ENCODE results near the gene PLAC1. TPM values are rescaled to one million over a fixed set of nuclear protein-coding genes. Genes with fewer than 3 reads are reported as not detected.

PLAC1 gene
- total RNA-seq, 1 experiment from 2014 or later = 0.34 TPM

GRCh38 chrX:134636851-134637250 is 21.4 kb downstream of the PLAC1 start (continued):
- TF ChIP-seq ZBTB33 (IDR thresholded peaks at IDR 0.05; ENCODE audit: extremely low read depth, insufficient replicate concordance, low read length) = no peak
- TF ChIP-seq EGR1 (IDR thresholded peaks at IDR 0.05; ENCODE audit: low read depth) = no peak
- no peak for TF ChIP-seq JUND (IDR thresholded peaks at IDR 0.05)
- no peak for TF ChIP-seq FOSL1 (IDR thresholded peaks at IDR 0.05; ENCODE audit: low read depth)
- TF ChIP-seq ZNF274 (IDR thresholded peaks at IDR 0.05; ENCODE audit: low read depth, low read length) = no peak
- TF ChIP-seq ZFX (IDR thresholded peaks at IDR 0.05) = no peak
- no peak for TF ChIP-seq EZH2phosphoT487 (IDR thresholded peaks at IDR 0.05; ENCODE audit: borderline replicate concordance)
- no peak for TF ChIP-seq CEBPB (IDR thresholded peaks at IDR 0.05; ENCODE audit: low read depth)
- TF ChIP-seq YY1 (IDR thresholded peaks at IDR 0.05; ENCODE audit: extremely low read depth, insufficient replicate concordance, low read depth, low read length) = no peak

GRCh38 chrX:134634691-134635090 is 23.6 kb downstream of the PLAC1 start:
- ATAC-seq (no peak), DNase-seq (ENCODE audit: low read depth, low spot score) (no peak)
- Histone ChIP-seq H2AFZ (ENCODE audit: low read depth, low read length, poor library complexity, severe bottlenecking) (no peak overlapping the region), H3K9me2 (ENCODE audit: insufficient read depth) (no peaks in the 10 kb centered on the region), H3K4me2 (ENCODE audit: low read length) (no peak overlapping the region), H3K36me3 (ENCODE audit: control insufficient read depth in 1 of 2, insufficient read depth in 2 of 2, low read length in 2 of 2) (no peaks in the 10 kb centered on the region), H3K27me3 (ENCODE audit: insufficient read depth, low read length) (no peaks in the 10 kb centered on the region), H3K4me3 (replicated peaks in 1 of 2; ENCODE audit: low read depth in 1 of 2, low read length in 2 of 2) (no peak overlapping the region), H4K20me1 (ENCODE audit: insufficient read depth) (no peaks in the 10 kb centered on the region), H3K27ac (ENCODE audit: low read depth, low read length) (no peak overlapping the region), H3K79me2 (ENCODE audit: insufficient read depth, low read length) (no peaks in the 10 kb centered on the region), H3K9ac (ENCODE audit: low read length) (no peak overlapping the region), H3K4me1 (ENCODE audit: control insufficient read depth in 1 of 2, insufficient read depth in 2 of 2, low read length in 2 of 2) (no peaks in the 10 kb centered on the region), H3K9me3 (ENCODE audit: control insufficient read depth in 1 of 2, insufficient read depth in 1 of 2, low read depth in 1 of 2, low read length in 2 of 2) (no peaks in the 10 kb centered on the region)
- TF ChIP-seq ZFX (IDR thresholded peaks at IDR 0.05) (no peak), ZBTB33 (IDR thresholded peaks at IDR 0.05; ENCODE audit: extremely low read depth, insufficient replicate concordance, low read length) (no peak), TCF7L2 (IDR thresholded peaks at IDR 0.05; ENCODE audit: borderline replicate concordance, extremely low read depth, insufficient read depth, insufficient read length) (no peak), YY1 (IDR thresholded peaks at IDR 0.05; ENCODE audit: extremely low read depth, insufficient replicate concordance, low read depth, low read length) (no peak), EZH2 (IDR thresholded peaks at IDR 0.05) (no peak), CTCF (IDR thresholded peaks at IDR 0.05 in 2 of 3, conservative IDR thresholded peaks at IDR 0.05 in 1 of 3; ENCODE audit: borderline replicate concordance in 1 of 3, insufficient read depth in 1 of 3, low read depth in 2 of 3, low read length in 2 of 3) (no peak), MAX (IDR thresholded peaks at IDR 0.05) (no peak), POLR2AphosphoS5 (IDR thresholded peaks at IDR 0.05; ENCODE audit: low read depth, low read length) (no peak), POLR2A (IDR thresholded peaks at IDR 0.05; ENCODE audit: borderline replicate concordance, extremely low read depth, insufficient read depth, insufficient read length) (no peak), CEBPB (IDR thresholded peaks at IDR 0.05; ENCODE audit: low read depth) (no peak), EGR1 (IDR thresholded peaks at IDR 0.05; ENCODE audit: low read depth) (no peak), RAD21 (IDR thresholded peaks at IDR 0.05; ENCODE audit: low read depth) (no peak), CBX3 (IDR thresholded peaks at IDR 0.05; ENCODE audit: low read depth) (no peak), FOSL1 (IDR thresholded peaks at IDR 0.05; ENCODE audit: low read depth) (no peak)
- ChIA-PET RAD21 (ENCODE audit: low non-redundant PET in 1 of 2, low total read pairs in 2 of 2, uncharacterized antibody in 2 of 2, unreplicated experiment in 2 of 2) (no interaction called here), CTCF (no interaction called here), POLR2A (no interaction called here)
- intact Hi-C loops (cut with micrococcal nuclease) = no loop called here
- BruUV-seq (replicated peaks) = no TSS peak
